Neutrophil (primary cell): Measurements from ENCODE around the gene NUCB1.
"Not testable (repeated sequence)": the region's sequence is repeated elsewhere in the genome, so short reads cannot be mapped to it uniquely, and the experiment has no call there.

Experiments
- H3K27ac ChIP-seq: fragments of 200-600 bp; sonication (generic); 2 replicates; pipeline ENCODE4 v1.5.1; 2016; ENCODE audit warnings: mild to moderate bottlenecking, moderate library complexity
- H3K27me3 ChIP-seq: fragments of 200-600 bp; sonication (generic); 2 replicates; pipeline ENCODE4 v1.6.0; 2016; ENCODE audit warnings: mild to moderate bottlenecking
- H3K36me3 ChIP-seq: fragments of 200-600 bp; sonication (generic); 2 replicates; pipeline ENCODE4 v1.5.1; 2017
- H3K4me1 ChIP-seq, 2 experiments: fragments of 200-600 bp in 1 of 2; sonication (generic) in 1 of 2; 1 replicate in 1 of 2; 2 replicates in 1 of 2; pipeline versions ENCODE4 v1.5.1 to v1.6.1; 2013 to 2016; ENCODE audit warnings: low read depth in 1 of 2, low read length in 1 of 2, mild to moderate bottlenecking in 1 of 2, moderate library complexity in 1 of 2; ENCODE audit not compliant: control insufficient read depth in 1 of 2, insufficient read depth in 1 of 2
- H3K4me3 ChIP-seq, 2 experiments: fragments of 200-600 bp in 1 of 2; sonication (generic) in 1 of 2; 1 replicate in 1 of 2; 2 replicates in 1 of 2; pipeline ENCODE4 v1.5.1; 2013 to 2016; ENCODE audit warnings: low read depth in 1 of 2, low read length in 1 of 2, mild to moderate bottlenecking in 1 of 2, moderate library complexity in 1 of 2
- H3K9me3 ChIP-seq: fragments of 200-600 bp; sonication (generic); 2 replicates; pipeline ENCODE4 v1.5.1; 2016
- CTCF ChIP-seq: fragments of 200-600 bp; sonication (generic); IDR thresholded peaks from 2 replicates; pipeline ENCODE4 v1.5.1; 2016; ENCODE audit warnings: antibody characterized with exemption

Gene NUCB1

GRCh38 chr19:48907671-48908070, 7.6 kb downstream of the NUCB1 start:
- Histone ChIP-seq H3K27me3 (no peaks in the 10 kb centered on the region), H3K27ac (no peak overlapping the region), H3K36me3 (peaks cover 85% of the 10 kb centered on the region), H3K9me3 (no peaks in the 10 kb centered on the region), H3K4me1 (no peaks in the 10 kb centered on the region), H3K4me3 (no peak overlapping the region)
- no peak for TF ChIP-seq CTCF

- not testable (repeated sequence) for H3K27me3 ChIP-seq
- H3K36me3 ChIP-seq: peaks cover 97% of the 10 kb centered on the region
These were observed 9.4 kb downstream of the NUCB1 start for GRCh38 chr19:48909424-48910077.

GRCh38 chr19:48910803-48911202, 10.7 kb downstream of the NUCB1 start:
- peaks cover 97% of the 10 kb centered on the region for H3K36me3 ChIP-seq
- H3K4me3 ChIP-seq: no peak overlapping the region
- TF ChIP-seq CTCF: no peak
- no peaks in the 10 kb centered on the region for H3K27me3 ChIP-seq
- H3K9me3 ChIP-seq: no peaks in the 10 kb centered on the region
- no peaks in the 10 kb centered on the region for H3K4me1 ChIP-seq
- H3K27ac ChIP-seq: no peak overlapping the region

More at GRCh38 chr19:48909424-48910077, 9.4 kb downstream of the NUCB1 start:
- not testable (repeated sequence) for H3K9me3 ChIP-seq, H3K4me1 ChIP-seq, H3K27ac ChIP-seq, H3K4me3 ChIP-seq

GRCh38 chr19:48913114-48913889, 13.2 kb downstream of the NUCB1 start:
- no peak for TF ChIP-seq CTCF
- Histone ChIP-seq H3K27me3 (no peaks in the 10 kb centered on the region), H3K4me1 (no peaks in the 10 kb centered on the region), H3K4me3 (no peak overlapping the region), H3K36me3 (peaks cover 95% of the 10 kb centered on the region), H3K27ac (no peak overlapping the region), H3K9me3 (no peaks in the 10 kb centered on the region)

GRCh38 chr19:48914181-48914580, 14.1 kb downstream of the NUCB1 start:
- no peak for TF ChIP-seq CTCF
- no peak overlapping the region for H3K27ac ChIP-seq
- no peak overlapping the region for H3K4me3 ChIP-seq
- H3K36me3 ChIP-seq: peaks cover 96% of the 10 kb centered on the region
- no peaks in the 10 kb centered on the region for H3K9me3 ChIP-seq
- no peaks in the 10 kb centered on the region for H3K27me3 ChIP-seq
- H3K4me1 ChIP-seq: no peaks in the 10 kb centered on the region

- no peaks in the 10 kb centered on the region for H3K4me1 ChIP-seq
- peaks cover 92% of the 10 kb centered on the region for H3K36me3 ChIP-seq
- no peak overlapping the region for H3K4me3 ChIP-seq
- H3K27ac ChIP-seq: no peak overlapping the region
- no peaks in the 10 kb centered on the region for H3K27me3 ChIP-seq
- TF ChIP-seq CTCF: no peak
- H3K9me3 ChIP-seq: no peaks in the 10 kb centered on the region
These were observed 15.6 kb downstream of the NUCB1 start for GRCh38 chr19:48915757-48916156.
